Hematopoietic multipotent progenitor cell treated with erythropoietin and hydrocortisone succinate and interleukin-3 and kit ligand, for 15 days (in vitro differentiated cells): Measurements from ENCODE around the gene CERS5.
"Not testable (repeated sequence)": the region's sequence is repeated elsewhere in the genome, so short reads cannot be mapped to it uniquely, and the experiment has no call there.

Experiments
- DNase-seq: peaks from one replicate; pipeline ENCODE4 v3.0.0-alpha.2; 2015; ENCODE audit warnings: low spot score

The CERS5 gene

GRCh38 chr12:50102646-50103309 lies 64.4 kb downstream of the CERS5 start:
- DNase-seq, result no peak

DNA sequence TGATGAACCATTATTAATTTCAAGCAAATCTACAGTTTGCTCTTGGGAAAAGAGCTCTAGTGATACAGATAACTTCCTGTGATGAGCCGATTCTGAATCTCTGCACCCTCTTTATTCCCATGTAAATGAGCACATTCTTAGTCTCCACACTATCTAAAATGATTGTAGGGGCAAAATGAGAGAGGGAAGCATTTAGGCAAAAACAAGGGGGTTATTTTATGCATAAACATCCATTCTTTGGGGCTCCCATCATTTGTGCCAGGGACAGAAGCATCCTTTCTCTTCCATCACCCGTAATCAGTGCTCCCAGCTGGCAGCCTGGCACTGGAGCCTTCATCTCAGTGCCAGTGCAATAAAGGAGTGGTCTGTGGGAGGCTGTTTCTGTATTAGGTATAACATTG lies 65.0 kb downstream of the CERS5 start:
- no peak for DNase-seq

DNA sequence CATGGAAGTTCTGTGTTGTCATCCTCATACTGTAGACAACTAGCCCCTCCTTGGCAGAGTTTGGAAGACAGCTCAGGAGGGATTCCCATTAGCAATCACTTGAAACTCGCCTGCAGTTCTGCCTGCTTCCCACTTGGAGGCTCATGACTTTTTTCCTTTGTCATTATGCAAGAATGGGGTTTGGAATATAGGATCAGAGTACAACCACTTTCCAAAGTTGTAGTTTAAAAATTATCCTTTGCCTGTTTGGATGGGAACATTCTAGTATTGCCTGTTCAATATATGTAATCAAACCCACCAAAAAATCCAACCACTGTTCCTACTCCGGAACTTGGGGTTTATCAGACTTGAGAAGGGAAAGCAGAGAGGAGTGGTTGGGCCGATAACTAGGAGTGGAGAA lies 65.5 kb downstream of the CERS5 start:
- DNase-seq, result no peak

DNA sequence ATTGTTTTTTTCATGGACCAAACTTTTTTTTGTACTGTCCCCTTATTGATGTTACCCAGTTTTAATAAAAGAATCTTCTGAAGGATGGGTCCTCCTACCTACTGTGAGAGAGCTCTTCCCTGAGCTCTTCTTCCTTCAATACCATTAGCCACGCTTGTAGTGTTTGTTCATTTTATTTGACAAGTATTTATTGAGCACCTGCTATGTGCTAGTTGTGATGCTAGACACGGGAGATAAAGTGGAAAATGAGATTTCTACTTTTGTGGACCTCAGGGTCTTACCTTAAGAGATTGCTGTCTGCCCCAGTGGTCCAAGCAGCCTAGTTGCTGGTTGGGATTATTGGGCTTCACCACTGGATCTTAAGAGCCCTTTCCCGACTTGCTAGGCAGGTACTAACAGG lies 66.6 kb downstream of the CERS5 start:
- DNase-seq, result no peak

- DNase-seq, result no peak
Measured at GRCh38 chr12:50099302-50100008, 67.7 kb downstream of the CERS5 start.

DNA sequence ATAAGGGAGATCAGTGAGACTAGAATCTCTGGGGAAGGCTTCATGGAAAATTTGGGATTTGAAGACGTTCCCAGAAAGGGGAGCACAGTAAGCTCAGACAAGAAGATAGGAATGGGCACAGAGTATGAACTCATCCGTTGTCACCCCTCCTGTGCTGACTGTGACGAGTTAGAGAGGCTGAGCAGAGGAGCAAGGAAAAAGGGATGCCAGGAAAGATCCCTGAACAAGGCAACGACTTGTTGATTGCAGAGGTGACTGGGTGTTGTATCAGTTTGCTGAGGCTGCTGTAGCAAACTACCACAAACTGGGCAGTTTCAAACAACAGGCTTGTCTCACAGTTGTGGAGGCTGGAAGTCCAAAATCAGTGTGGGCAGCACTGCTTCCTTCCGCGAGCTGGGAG lies 69.2 kb downstream of the CERS5 start:
- no peak for DNase-seq

DNA sequence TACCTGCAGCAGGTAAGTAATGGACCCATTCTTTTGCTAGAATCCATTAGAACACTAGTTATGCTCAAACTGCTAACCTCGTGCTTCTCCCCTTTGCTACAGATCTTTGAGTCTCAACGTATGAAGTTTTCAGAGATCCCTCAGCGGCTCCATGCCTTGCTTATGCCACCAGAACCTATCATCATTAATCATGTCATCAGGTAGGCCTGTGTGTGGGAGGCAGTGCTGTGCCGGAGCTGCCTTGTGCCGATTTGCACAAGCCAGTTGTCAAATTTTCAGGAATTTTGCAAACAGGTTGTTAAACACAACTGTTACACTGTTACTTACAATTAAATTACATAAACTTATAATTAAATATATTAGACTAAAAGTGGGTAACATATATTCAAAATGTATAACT lies 76.8 kb downstream of the CERS5 start:
- no peak for DNase-seq

DNA sequence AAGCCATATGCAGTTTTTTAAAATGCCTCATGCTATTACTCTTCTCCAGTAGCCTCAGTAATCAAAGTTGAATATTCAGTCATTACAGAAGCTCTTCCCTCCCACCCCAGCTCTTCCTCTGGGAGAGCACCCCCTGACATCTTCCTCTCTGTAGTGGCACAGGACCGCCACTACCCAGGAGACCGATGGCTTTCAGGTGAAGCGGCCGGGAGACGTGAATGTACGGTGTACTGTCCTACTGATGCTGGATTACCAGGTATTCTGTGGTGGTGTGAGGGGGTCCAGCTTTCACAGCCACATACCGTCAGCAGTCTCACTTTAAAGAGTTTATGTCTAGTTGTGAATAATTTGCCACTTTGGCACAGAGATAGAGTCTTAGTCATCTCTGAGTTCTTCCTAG lies 77.4 kb downstream of the CERS5 start:
- DNase-seq, result no peak

GRCh38 chr12:50088577-50089335 lies 78.4 kb downstream of the CERS5 start:
- DNase-seq, result peak; percentile 80

GRCh38 chr12:50087995-50088394 lies 79.2 kb downstream of the CERS5 start:
- DNase-seq, result no peak

DNA sequence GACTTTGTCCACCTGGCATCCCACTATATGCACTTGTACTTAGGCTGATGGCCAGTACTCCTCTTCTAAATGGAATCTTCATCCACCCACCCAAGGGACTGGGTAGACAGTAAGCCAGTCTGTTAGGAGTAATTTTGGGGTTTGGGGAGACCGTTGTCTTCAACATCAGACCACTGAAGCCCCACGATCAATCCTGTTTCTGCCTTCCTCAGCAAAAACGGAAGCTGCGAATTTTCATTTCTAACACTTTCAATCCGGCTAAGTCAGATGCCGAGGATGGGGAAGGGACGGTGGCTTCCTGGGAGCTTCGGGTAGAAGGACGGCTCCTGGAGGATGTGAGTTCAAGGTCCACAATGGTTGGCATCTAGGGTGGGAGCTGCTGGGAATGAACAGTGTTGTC lies 80.0 kb downstream of the CERS5 start:
- no peak for DNase-seq

DNA sequence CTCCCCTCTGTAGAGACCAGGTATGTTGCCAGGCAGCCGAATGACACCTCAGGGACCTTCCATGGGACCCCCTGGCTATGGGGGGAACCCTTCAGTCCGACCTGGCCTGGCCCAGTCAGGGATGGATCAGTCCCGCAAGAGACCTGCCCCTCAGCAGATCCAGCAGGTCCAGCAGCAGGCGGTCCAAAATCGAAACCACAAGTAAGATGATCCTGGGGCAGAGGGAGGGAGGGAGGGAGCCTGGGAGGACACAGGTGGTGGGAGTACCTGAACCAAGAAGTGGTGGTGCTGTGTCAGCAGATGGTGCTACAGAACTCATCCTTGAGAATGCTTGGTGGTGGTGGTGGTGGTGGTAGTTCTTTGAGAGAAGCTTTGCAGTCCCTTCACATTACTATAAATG lies 81.0 kb downstream of the CERS5 start:
- DNase-seq, result no peak

DNA sequence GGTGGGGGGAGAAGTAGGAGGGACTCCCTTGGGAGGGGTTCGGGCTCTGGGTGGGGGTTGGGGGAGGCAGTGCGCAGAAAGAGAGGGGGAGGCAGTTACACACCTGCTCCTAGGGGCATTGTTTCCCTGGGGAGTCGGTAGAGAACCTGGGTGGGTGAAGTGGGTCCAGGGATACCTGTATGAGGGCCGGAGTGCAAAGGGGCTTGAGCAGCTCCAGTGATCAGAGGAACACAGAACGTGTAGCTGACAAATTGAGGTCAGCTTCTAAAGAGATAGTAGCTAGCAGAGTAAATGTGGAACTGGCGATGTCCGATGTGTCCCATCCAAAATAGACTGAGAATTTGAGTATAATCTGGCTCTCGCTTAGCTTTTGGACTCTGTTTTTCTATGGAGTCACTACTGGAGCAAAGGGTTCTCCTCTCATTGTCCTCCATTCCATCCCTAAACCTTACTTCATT lies 81.5 kb downstream of the CERS5 start:
- no peak for DNase-seq

DNA sequence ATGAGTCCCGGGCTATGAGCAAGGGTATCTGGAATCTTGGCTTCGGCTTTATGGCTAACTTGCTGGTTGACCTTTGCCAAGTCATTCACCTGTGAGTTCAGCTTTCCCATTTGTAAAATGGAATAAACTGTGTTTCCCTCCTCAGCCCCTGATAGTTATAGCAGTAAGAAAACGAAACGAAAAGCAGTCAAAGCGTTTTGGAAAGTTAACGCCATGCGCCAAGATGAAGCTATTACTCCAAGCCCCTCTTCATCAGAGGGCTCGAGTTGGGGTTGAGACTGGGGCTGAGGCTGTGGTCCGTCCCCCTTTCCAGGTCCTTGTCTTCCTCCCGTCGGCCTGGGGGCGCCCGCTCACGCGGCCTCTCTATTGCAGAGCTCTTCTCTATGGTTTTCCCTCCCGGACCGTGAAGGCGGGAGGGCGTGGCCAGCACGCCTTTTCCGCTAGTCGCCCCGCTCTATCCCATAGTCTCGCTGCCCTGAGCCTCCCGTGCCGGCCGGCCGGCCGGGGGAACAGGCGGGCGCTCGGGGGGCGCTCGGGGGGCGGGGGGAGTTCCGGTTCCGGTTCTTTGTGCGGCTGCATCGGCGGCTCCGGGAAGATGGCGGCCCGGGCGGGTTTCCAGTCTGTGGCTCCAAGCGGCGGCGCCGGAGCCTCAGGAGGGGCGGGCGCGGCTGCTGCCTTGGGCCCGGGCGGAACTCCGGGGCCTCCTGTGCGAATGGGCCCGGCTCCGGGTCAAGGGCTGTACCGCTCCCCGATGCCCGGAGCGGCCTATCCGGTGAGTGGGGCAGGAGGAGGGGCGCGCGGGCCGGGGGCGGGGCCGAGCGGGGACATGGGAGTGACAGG lies 82.2 kb downstream of the CERS5 start, which contains the start of gene SMARCD1:
Gene SMARCD1, plus strand, starts transcription at position 568 of the 840 bp plus-strand sequence. Its CDS starts 28 bp downstream, at position 596.
- peak; percentile 91 for DNase-seq

DNA sequence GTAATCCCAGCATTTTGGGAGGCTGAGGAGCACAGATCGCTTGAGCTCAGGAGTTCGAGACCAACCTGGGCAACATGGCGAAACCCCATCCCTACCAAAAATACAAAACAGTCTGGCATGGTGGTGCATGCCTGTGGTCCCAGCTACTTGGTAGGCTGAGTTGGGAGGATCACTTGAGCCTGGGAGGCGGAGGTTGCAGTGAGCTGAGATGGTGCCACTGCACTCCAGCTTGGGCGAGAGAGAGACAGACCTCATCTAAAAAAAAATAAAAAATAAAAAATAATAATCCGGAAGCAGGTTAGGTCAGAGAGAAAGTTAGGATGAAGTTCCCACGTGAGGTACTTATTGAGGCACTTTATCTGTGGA lies 82.8 kb downstream of the CERS5 start:
- DNase-seq, result not testable (repeated sequence)

- DNase-seq, result no peak
Measured at GRCh38 chr12:50083301-50083700, 83.9 kb downstream of the CERS5 start.

DNA sequence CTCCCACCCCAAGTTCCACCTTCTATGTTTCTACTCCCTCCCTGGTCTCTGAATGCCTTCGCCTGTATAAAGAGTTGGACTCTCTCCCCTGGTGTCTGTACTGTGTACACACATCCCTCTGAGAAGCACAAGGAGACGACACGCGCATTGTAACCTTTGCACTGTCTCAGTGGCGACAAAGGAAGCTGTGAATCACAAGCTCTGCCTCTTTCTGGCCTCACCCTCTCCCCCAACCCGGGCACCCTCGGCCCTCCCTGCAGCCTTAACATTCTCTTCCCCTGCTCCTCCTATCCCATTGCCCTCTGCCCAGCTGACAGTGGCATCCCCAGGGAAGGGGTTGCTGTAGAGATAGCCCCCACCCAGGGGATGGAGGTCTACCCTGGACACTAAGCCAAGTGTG lies 84.5 kb downstream of the CERS5 start:
- DNase-seq, result no peak

- no peak for DNase-seq
Measured at GRCh38 chr12:50081096-50081808, 85.9 kb downstream of the CERS5 start.

- DNase-seq, result no peak
Measured at GRCh38 chr12:50079771-50080170, 87.4 kb downstream of the CERS5 start.
